ENCODE data around the gene RNF10.
A peak's percentile ranks its signal among the peaks of the same experiment; 100 is the strongest.

RNF10 gene

DNA sequence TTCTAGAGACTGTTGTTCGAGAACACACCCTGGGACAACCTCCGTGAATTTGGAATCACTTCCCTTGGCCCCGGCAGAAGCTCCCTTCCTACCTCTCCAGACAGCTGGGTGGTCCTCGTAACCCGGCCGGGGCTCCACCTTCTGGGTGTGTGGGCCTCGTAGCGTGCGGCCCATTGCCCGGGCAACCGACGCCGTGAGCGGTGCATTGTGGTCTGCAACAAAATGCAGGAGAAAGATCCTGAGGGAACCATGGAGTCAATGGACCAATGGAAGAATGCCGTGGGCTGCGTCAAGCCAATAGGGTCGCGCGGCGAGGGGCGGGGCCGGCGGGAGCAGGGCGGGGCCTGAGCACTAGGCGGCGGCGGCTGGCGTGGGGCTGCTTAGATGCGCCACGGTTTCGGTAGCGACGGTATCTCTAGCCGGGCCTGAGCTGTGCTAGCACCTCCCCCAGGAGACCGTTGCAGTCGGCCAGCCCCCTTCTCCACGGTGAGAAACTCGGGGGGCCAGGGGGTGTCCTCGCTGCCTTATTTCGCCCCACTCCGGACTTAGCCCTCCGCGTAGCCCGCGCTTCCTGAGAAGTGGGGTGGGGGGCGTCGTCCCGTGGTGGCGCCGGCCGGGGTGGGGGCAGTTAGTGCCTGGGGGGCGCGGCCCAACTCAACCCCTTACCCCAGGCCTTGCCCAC is 38.3 kb upstream of the RNF10 start, which contains the start of gene DYNLL1:
Gene DYNLL1, plus strand, starts transcription at position 383 of the 682 bp plus-strand sequence. CDS start 309 bp downstream, outside the sequence.
- H4K20me1 ChIP-seq: peaks cover 20 to 38% (median 31%) of the 10 kb centered on the region in 11 experiments
- no peaks in the 10 kb centered on the region for H3K27me3 ChIP-seq
- H3K27ac ChIP-seq: peak within 1 kb of the TSS; percentile 44 to 81 (median 73); a peak in 21 of 22 replicates
- H3K4me3 ChIP-seq: peak within 1 kb of the TSS; percentile 85 to 99 (median 97)
- peak within 1 kb of the TSS; percentile 85 to 98 (median 92) for H3K4me2 ChIP-seq
- no peaks in the 10 kb centered on the region for H3K9me3 ChIP-seq (replicated peaks in 1 of 11)
- peaks cover 24 to 33% (median 28%) of the 10 kb centered on the region in 10 experiments for H3K4me1 ChIP-seq
- H3K9ac ChIP-seq: peak within 1 kb of the TSS; percentile 78 to 91 (median 84)
- no peak for TF ChIP-seq Cebpa-rat (IDR thresholded peaks at IDR 0.05)
- H3K36me3 ChIP-seq: peaks cover 32 to 51% (median 40%) of the 10 kb centered on the region in 11 experiments

DNA sequence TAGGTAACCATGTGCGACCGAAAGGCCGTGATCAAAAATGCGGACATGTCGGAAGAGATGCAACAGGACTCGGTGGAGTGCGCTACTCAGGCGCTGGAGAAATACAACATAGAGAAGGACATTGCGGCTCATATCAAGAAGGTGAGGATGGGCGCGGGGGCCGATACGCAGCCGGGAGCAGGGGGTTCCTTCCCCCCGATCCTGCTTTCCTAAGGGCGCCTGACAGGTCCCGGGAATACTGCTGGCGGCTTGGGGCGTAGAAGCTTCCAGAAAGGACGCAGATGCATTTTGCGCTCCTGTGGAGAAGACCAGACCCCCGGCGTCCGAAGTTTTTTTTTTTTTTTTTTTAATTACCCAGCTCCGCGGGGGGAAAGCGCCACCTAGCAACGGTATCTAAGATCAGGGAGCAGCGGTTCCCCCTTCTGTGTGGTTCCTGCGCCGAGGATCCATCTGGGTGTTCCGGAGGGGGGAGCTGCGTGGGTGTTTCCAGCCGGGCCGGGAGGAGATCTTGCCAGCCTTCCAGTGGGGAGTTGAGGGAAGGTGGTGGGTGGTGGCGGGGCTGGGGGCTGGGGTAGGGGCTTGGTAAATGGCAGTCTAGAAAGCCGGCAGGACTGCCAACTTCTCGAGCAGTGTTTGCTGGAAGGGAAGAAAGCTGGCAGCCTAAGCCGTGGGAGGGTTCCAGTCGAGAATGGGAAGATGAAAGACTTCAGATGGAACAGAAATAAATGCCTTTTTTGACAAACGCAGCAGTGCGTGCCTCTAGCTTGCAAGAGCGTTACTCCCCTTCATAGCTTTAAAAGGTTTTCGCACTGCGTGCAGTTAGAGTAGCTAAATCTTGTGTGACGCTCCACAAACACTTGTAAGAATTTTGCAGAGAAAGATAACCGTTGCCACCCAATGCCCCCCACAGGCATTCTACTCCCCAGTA is 37.5 kb upstream of the RNF10 start:
- no peak for TF ChIP-seq Cebpa-rat (IDR thresholded peaks at IDR 0.05)
- Histone ChIP-seq H3K9ac (peak overlapping the region; percentile 78 to 91 (median 84)), H3K4me3 (peak overlapping the region; percentile 85 to 99 (median 97)), H3K36me3 (peaks cover 35 to 51% (median 43%) of the 10 kb centered on the region in 11 experiments), H3K4me2 (peak overlapping the region; percentile 81 to 98 (median 92)), H3K27me3 (no peaks in the 10 kb centered on the region), H3K27ac (peak overlapping the region; percentile 44 to 81 (median 73); a peak in 21 of 22 replicates), H3K4me1 (peaks cover 24 to 33% (median 28%) of the 10 kb centered on the region in 10 experiments), H3K9me3 (replicated peaks in 1 of 11) (no peaks in the 10 kb centered on the region), H4K20me1 (peaks cover 20 to 38% (median 31%) of the 10 kb centered on the region in 11 experiments)

DNA sequence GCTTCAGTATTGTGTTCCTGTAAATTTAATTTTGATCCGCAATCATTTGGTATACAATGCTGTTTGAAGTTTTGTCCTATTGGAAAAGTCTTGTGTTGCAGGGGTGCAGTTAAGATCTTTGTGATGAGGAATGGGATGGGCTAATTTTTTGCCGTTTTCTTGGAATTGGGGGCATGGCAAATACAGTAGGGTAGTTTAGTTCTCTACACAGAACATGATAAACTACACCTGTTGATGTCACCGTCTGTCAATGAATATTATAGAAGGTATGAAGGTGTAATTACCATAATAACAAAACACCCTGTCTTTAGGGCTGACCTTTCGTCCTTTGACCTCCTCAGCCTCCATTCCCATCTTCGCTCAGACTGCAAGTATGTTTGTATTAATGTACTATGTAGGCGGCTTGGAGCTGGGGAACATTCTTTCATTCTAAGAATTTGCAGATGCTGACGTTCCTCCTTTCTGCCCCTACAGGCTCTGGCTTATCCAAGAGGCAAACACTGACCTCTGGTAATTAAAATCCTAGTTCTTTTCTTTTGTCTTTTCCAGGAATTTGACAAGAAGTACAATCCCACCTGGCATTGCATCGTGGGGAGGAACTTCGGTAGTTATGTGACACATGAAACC is 36.5 kb upstream of the RNF10 start:
- peak overlapping the region; percentile 78 to 91 (median 84) for H3K9ac ChIP-seq
- peak overlapping the region in 4 of 11 experiments; percentile 9 to 81 (median 40); a peak in 2 of 22 replicates for H3K27ac ChIP-seq
- no peaks in the 10 kb centered on the region for H3K27me3 ChIP-seq
- H3K4me2 ChIP-seq: peak overlapping the region; percentile 81 to 98 (median 92)
- H3K4me3 ChIP-seq: peak overlapping the region; percentile 85 to 99 (median 97)
- H3K9me3 ChIP-seq (replicated peaks in 1 of 11): no peaks in the 10 kb centered on the region
- no peak for TF ChIP-seq Cebpa-rat (IDR thresholded peaks at IDR 0.05)
- peaks cover 24 to 33% (median 28%) of the 10 kb centered on the region in 10 experiments for H3K4me1 ChIP-seq
- peaks cover 41 to 55% (median 50%) of the 10 kb centered on the region in 11 experiments for H3K36me3 ChIP-seq
- peaks cover 20 to 38% (median 31%) of the 10 kb centered on the region in 11 experiments for H4K20me1 ChIP-seq

DNA sequence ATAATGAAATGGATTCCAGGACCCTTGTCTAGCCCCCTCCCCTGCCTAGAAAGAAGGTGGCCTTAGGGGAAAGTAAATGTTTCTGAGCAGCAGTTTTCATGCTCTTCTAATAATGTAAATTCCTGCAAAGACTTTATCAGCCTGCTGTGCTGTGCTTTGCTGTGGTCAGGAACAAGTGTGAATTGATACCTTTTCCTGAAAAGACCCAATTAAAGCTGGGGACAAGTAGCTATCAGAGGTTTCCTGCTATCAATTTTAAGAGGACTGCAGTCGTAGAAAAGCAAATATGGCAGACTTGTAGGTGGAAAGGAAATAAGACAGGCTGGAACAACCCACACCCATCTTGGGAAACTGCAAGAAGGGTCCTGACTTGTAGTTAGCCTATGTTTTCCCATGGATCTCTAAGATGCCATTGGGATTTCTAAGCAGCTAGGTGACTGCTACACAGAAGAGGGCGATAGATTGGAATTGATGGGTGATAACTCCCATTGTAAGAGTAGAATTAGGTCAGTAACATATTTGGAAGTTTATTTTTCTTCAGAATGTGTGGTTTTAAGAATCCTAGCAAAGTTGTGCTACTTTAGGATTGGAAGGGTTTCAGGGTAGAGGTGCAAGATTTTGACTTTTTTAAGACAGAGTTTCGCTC is 35.2 kb upstream of the RNF10 start:
- TF ChIP-seq Cebpa-rat (IDR thresholded peaks at IDR 0.05): no peak
- Histone ChIP-seq H4K20me1 (peaks cover 20 to 38% (median 31%) of the 10 kb centered on the region in 11 experiments), H3K9ac (no peak overlapping the region; a peak in 1 of 22 replicates), H3K27ac (no peak overlapping the region), H3K4me1 (peaks cover 24 to 33% (median 28%) of the 10 kb centered on the region in 10 experiments), H3K9me3 (replicated peaks in 1 of 11) (no peaks in the 10 kb centered on the region), H3K36me3 (peaks cover 54 to 69% (median 63%) of the 10 kb centered on the region in 11 experiments), H3K27me3 (no peaks in the 10 kb centered on the region), H3K4me3 (peak overlapping the region in 4 of 10 experiments; percentile 95 to 98 (median 97); a peak in 2 of 20 replicates), H3K4me2 (peak overlapping the region in 9 of 11 experiments; percentile 81 to 98 (median 91); a peak in 13 of 22 replicates)

DNA sequence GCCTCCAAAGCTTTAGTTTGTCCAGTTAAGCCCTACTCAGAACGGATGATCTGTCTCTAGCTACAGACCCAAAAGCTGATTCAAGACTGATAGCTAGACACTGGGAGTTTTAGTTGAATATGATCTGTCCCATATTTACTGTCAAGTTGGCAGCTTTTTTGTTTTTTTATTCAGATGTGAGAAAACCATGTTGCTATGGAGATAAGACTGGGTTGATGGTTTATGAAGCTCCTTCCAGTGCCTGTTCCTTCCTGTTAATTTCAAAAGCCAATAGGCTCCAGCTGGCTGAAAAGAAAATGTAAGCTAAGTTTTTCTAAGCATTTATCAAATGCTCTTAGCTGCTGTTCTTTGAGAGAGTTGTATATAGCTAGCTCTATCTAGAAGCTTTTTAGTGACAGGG is 33.6 kb upstream of the RNF10 start:
- Histone ChIP-seq H3K4me3 (no peak overlapping the region), H3K9me3 (replicated peaks in 1 of 11) (no peaks in the 10 kb centered on the region), H3K27ac (no peak overlapping the region), H3K27me3 (no peaks in the 10 kb centered on the region), H3K9ac (no peak overlapping the region), H4K20me1 (peaks cover 20 to 38% (median 31%) of the 10 kb centered on the region in 11 experiments), H3K36me3 (peaks cover 68 to 85% (median 79%) of the 10 kb centered on the region in 11 experiments), H3K4me2 (no peak overlapping the region), H3K4me1 (peaks cover 14 to 21% (median 17%) of the 10 kb centered on the region in 10 experiments)
- no peak for TF ChIP-seq Cebpa-rat (IDR thresholded peaks at IDR 0.05)

DNA sequence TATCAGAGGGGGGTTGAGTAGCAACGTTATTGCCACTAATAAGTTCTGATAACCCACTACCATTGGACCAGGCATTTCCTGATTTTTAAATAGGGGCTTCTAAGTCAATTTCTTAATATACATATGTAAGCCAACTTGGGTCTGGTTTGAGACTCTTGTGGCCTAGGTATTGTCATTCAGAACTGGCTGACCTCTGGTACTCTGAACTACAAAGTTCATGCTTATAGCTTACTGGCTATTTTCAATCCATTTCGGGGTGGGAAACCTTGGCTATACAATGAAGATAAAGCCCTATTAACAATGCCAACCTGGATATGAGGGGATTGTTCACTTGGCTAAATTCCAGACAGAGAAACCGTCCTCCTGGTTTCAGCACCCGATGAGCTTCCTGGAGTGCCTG is 29.6 kb upstream of the RNF10 start:
- H4K20me1 ChIP-seq: peaks cover 0 to 8% (median 3%) of the 10 kb centered on the region in 11 experiments; a peak in 11 of 22 replicates
- no peak overlapping the region for H3K4me3 ChIP-seq
- no peak overlapping the region for H3K27ac ChIP-seq
- H3K4me2 ChIP-seq: no peak overlapping the region
- H3K9me3 ChIP-seq (replicated peaks in 1 of 11): no peaks in the 10 kb centered on the region
- no peaks in the 10 kb centered on the region for H3K4me1 ChIP-seq
- peaks cover 81 to 97% (median 89%) of the 10 kb centered on the region in 11 experiments for H3K36me3 ChIP-seq
- no peaks in the 10 kb centered on the region for H3K27me3 ChIP-seq
- no peak overlapping the region for H3K9ac ChIP-seq
- TF ChIP-seq Cebpa-rat (IDR thresholded peaks at IDR 0.05): no peak

DNA sequence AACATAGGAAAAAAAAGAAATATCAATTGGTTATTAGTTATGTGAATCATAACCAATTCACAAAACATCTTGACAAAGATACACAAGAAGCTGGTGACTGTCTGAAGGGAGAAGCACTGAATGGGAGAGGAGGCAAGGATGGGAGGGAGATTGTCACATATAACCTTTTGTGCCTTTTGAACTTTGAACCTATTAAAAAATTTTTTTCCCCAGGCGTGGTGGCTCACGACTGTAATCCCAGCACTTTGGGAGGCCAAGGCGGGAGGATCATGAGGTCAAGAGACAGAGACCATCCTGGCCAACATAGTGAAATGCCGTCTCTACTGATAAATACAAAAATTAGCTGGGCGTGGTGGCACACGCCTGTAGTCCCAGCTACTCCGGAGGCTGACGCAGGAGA is 25.6 kb upstream of the RNF10 start:
- H3K9me3 ChIP-seq (replicated peaks in 1 of 11): no peaks in the 10 kb centered on the region
- H3K27ac ChIP-seq: no peak overlapping the region
- no peaks in the 10 kb centered on the region for H4K20me1 ChIP-seq
- no peak for TF ChIP-seq Cebpa-rat (IDR thresholded peaks at IDR 0.05)
- H3K27me3 ChIP-seq: no peaks in the 10 kb centered on the region
- no peak overlapping the region for H3K9ac ChIP-seq
- no peak overlapping the region for H3K4me2 ChIP-seq
- no peak overlapping the region for H3K4me3 ChIP-seq
- H3K36me3 ChIP-seq: peaks cover 76 to 95% (median 90%) of the 10 kb centered on the region in 11 experiments
- H3K4me1 ChIP-seq: no peaks in the 10 kb centered on the region; a peak in 1 of 20 replicates

DNA sequence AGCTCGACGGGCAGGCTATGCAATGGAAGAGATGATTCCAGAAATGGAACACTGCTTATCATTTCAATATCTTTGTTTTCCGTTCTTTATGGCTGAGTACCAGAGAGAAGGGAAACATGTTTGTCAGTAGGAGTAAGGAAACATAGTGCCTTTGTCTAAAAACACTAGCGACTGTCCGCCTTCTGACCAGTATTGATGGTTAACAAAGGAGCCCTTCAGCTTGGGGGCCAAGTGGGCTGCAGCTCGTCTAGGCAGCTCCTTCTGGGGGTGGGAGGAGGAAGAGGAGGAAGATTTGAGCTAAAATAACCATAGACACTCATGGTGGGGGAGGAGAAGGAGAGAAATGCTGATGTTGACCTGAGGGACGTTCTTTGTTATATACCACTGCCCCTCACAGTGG is 20.2 kb upstream of the RNF10 start:
- Histone ChIP-seq H3K9me3 (replicated peaks in 1 of 11) (no peaks in the 10 kb centered on the region), H3K27me3 (no peaks in the 10 kb centered on the region), H3K9ac (no peak overlapping the region), H3K27ac (peak overlapping the region in 3 of 11 experiments; percentile 27 to 46 (median 40); a peak in 4 of 22 replicates), H4K20me1 (no peaks in the 10 kb centered on the region; a peak in 1 of 22 replicates), H3K4me2 (no peak overlapping the region), H3K4me1 (no peaks in the 10 kb centered on the region; a peak in 2 of 20 replicates), H3K36me3 (peaks cover 76 to 97% (median 83%) of the 10 kb centered on the region in 11 experiments), H3K4me3 (no peak overlapping the region)
- TF ChIP-seq Cebpa-rat (IDR thresholded peaks at IDR 0.05): no peak

All from BLaER1 treated with 17β-estradiol and CSF1 and Interleukin-3, amounts not matched to agents 10 nM and 100 nM (cell line).